WTC11 (cell line): ENCODE data around the gene ECD. TPM values are rescaled to one million over a fixed set of nuclear protein-coding genes. Genes with fewer than 3 reads are reported as not detected.

Source experiments
- ATAC-seq: fragments of 200-7000 bp; cut with Tn5 transposase; 2 replicates; pipeline ENCODE4 v1.10.0; 2021; ENCODE audit warnings: mild to moderate bottlenecking, moderate library complexity
- CTCF ChIA-PET: fragments of 300-600 bp; sonication (Branson Sonifier 250); formaldehyde crosslinking; loops from one replicate; lab custom pipeline; 2021; ENCODE audit warnings: antibody characterized with exemption; lab: Charles Lee
- POLR2A ChIA-PET: fragments of 350-600 bp; sonication (Branson Sonifier 250); formaldehyde crosslinking; loops from one replicate; lab custom pipeline; 2021; ENCODE audit warnings: antibody characterized with exemption; lab: Charles Lee
- DNase-seq: peaks from one replicate; pipeline ENCODE4 v3.0.0; 2021; ENCODE audit warnings: low spot score
- H3K27ac Mint-ChIP-seq: 2 replicates; pipeline ENCODE4 v1.8.0; 2021; ENCODE audit warnings: mixed read lengths
- H3K27me3 Mint-ChIP-seq: 2 replicates; pipeline ENCODE4 v1.8.0; 2021; ENCODE audit warnings: low read depth, mild to moderate bottlenecking, moderate library complexity, mixed read lengths
- H3K36me3 Mint-ChIP-seq: 2 replicates; pipeline ENCODE4 v1.8.0; 2021; ENCODE audit warnings: mixed read lengths
- H3K4me1 Mint-ChIP-seq: 2 replicates; pipeline ENCODE4 v1.8.0; 2022; ENCODE audit warnings: mixed read lengths
- H3K4me3 Mint-ChIP-seq: 2 replicates; pipeline ENCODE4 v1.8.0; 2021; ENCODE audit warnings: mild to moderate bottlenecking, moderate library complexity, mixed read lengths
- H3K9me3 Mint-ChIP-seq: 2 replicates; pipeline ENCODE4 v1.8.0; 2021; ENCODE audit warnings: mixed read lengths
- CTCF ChIP-seq: fragments of 200-600 bp; IDR thresholded peaks from 2 replicates; pipeline ENCODE4 v1.8.0; 2022; ENCODE audit warnings: antibody characterized with exemption
- E2F1 ChIP-seq: sonication (generic); formaldehyde crosslinking; IDR thresholded peaks from 2 replicates; pipeline ENCODE4 v1.8.0; 2022; ENCODE audit warnings: mild to moderate bottlenecking, missing genetic modification reagents
- ETV6 ChIP-seq: sonication (generic); formaldehyde crosslinking; IDR thresholded peaks from 2 replicates; pipeline ENCODE4 v1.8.1; 2022; ENCODE audit warnings: mild to moderate bottlenecking, missing genetic modification reagents
- GABPB1 ChIP-seq: sonication (generic); formaldehyde crosslinking; IDR thresholded peaks from 2 replicates; pipeline ENCODE4 v1.8.1; 2023; ENCODE audit warnings: mild to moderate bottlenecking, missing genetic modification reagents
- KAT7 ChIP-seq: sonication (generic); formaldehyde crosslinking; IDR thresholded peaks from 2 replicates; pipeline ENCODE4 v1.8.1; 2023; ENCODE audit warnings: missing genetic modification reagents, mild to moderate bottlenecking, borderline replicate concordance
- MYBL2 ChIP-seq: sonication (generic); formaldehyde crosslinking; IDR thresholded peaks from 2 replicates; pipeline ENCODE4 v1.8.1; 2023; ENCODE audit warnings: mild to moderate bottlenecking, moderate library complexity, missing genetic modification reagents
- NFATC4 ChIP-seq: fragments of 250-450 bp; sonication (Bioruptor Pico); IDR thresholded peaks from 2 replicates; pipeline ENCODE4 v1.9.0; 2021; ENCODE audit warnings: mild to moderate bottlenecking
- NFYB ChIP-seq: sonication (generic); formaldehyde crosslinking; conservative IDR thresholded peaks from 2 replicates; pipeline ENCODE4 v1.8.0; 2022; ENCODE audit warnings: low read depth, missing genetic modification reagents
- RORB ChIP-seq: fragments of 250-450 bp; sonication (Bioruptor Pico); IDR thresholded peaks from 2 replicates; pipeline ENCODE4 v1.9.0; 2021; ENCODE audit warnings: mild to moderate bottlenecking
- SMAD3 ChIP-seq: sonication (generic); formaldehyde crosslinking; IDR thresholded peaks from 2 replicates; pipeline ENCODE4 v1.8.0; 2022; ENCODE audit warnings: missing genetic modification reagents, mild to moderate bottlenecking, borderline replicate concordance
- TCF7 ChIP-seq: sonication (generic); formaldehyde crosslinking; IDR thresholded peaks from 2 replicates; pipeline ENCODE4 v1.8.0; 2022; ENCODE audit warnings: mild to moderate bottlenecking, low read depth, missing genetic modification reagents, moderate library complexity
- TEAD4 ChIP-seq: sonication (generic); formaldehyde crosslinking; IDR thresholded peaks from 2 replicates; pipeline ENCODE4 v1.8.0; 2022; ENCODE audit warnings: mild to moderate bottlenecking, missing genetic modification reagents
- ZNF138 ChIP-seq: sonication (generic); formaldehyde crosslinking; conservative IDR thresholded peaks from 2 replicates; pipeline ENCODE4 v1.8.1; 2022; ENCODE audit warnings: mild to moderate bottlenecking, moderate library complexity, missing genetic modification reagents
- ZNF232 ChIP-seq: sonication (generic); formaldehyde crosslinking; IDR thresholded peaks from 2 replicates; pipeline ENCODE4 v1.8.0; 2022; ENCODE audit warnings: mild to moderate bottlenecking, missing genetic modification reagents
- ZNF532 ChIP-seq: fragments of 250-450 bp; sonication (Bioruptor Pico); IDR thresholded peaks from 2 replicates; pipeline ENCODE4 v1.9.0; 2021; ENCODE audit warnings: mild to moderate bottlenecking, borderline replicate concordance
- total RNA-seq: library from RNA; stranded (reverse); gene quantifications from 3 replicates; pipeline ENCODE4 v1.2.3, GENCODE V29; 2021
- TF ChIP-seq, protein P1 (sequence below): fragments of 250-450 bp; sonication (Bioruptor Pico); IDR thresholded peaks from 2 replicates; pipeline ENCODE4 v1.9.0; 2021; ENCODE audit warnings: mild to moderate bottlenecking
- TF ChIP-seq, protein P2 (sequence below): sonication (generic); formaldehyde crosslinking; IDR thresholded peaks from 2 replicates; pipeline ENCODE4 v1.8.0; 2023; ENCODE audit warnings: missing genetic modification reagents, mild to moderate bottlenecking, borderline replicate concordance
- TF ChIP-seq, protein P3 (sequence below): sonication (generic); formaldehyde crosslinking; IDR thresholded peaks from 2 replicates; pipeline ENCODE4 v1.8.1; 2022; ENCODE audit warnings: low read depth, missing genetic modification reagents, borderline replicate concordance
- TF ChIP-seq, protein P4 (sequence below): fragments of 250-450 bp; sonication (Bioruptor Pico); IDR thresholded peaks from 2 replicates; pipeline ENCODE4 v1.8.0; 2021; ENCODE audit warnings: mild to moderate bottlenecking

The ECD gene
- total RNA-seq, 1 experiment from 2014 or later = 38.2 TPM

DNA sequence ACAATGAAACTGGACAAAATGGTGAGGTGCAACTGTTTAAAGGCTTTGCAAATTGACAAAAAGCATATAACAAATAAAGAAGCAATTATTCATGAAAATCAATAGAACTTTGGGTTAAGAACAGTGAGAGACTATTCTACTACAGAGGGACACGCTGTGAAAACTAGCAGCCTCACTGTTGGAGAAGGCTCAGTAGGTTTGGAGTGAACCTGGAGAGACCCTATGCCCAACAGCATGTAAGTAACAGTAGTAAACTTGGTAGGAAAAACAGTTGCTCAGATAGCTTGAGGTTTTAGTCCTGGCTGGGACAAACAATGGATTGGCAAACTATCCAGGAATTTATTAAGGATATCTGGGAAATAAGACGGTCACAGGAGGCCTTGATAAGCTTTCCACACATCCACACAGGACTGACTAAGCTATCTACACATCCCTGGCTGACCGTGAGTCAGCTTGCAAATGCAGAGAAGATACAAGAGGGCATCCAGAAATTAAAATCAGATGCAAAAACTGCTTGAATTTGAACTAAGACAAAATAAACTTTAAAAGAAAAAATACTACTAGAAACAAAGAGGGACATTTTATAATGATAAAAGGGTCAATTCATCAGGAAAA lies 16.0 kb upstream of the ECD start:
- peaks cover 20% of the 10 kb centered on the region for H3K36me3 Mint-ChIP-seq
- H3K9me3 Mint-ChIP-seq = peaks cover 5% of the 10 kb centered on the region
- POLR2A ChIA-PET = no interaction called here
- ATAC-seq = no peak
- no peaks in the 10 kb centered on the region for H3K27me3 Mint-ChIP-seq
- no peak overlapping the region for H3K27ac Mint-ChIP-seq
- no peak overlapping the region for H3K4me3 Mint-ChIP-seq
- no peak for TF ChIP-seq NFYB (CRISPR knock-in tag)
- no peak for TF ChIP-seq TEAD4 (CRISPR knock-in tag)
- TF ChIP-seq SMAD3 = no peak
- TF ChIP-seq CTCF = no peak
- TF ChIP-seq ZNF232 (CRISPR knock-in tag) = no peak
- TF ChIP-seq GABPB1 = no peak
- TF ChIP-seq KAT7 = no peak
- no peak for TF ChIP-seq ZNF138 (CRISPR knock-in tag)
- TF ChIP-seq E2F1 (CRISPR knock-in tag) = no peak
- no peak for TF ChIP-seq ZNF532 (CRISPR knock-in tag)
- TF ChIP-seq, protein P1, sequence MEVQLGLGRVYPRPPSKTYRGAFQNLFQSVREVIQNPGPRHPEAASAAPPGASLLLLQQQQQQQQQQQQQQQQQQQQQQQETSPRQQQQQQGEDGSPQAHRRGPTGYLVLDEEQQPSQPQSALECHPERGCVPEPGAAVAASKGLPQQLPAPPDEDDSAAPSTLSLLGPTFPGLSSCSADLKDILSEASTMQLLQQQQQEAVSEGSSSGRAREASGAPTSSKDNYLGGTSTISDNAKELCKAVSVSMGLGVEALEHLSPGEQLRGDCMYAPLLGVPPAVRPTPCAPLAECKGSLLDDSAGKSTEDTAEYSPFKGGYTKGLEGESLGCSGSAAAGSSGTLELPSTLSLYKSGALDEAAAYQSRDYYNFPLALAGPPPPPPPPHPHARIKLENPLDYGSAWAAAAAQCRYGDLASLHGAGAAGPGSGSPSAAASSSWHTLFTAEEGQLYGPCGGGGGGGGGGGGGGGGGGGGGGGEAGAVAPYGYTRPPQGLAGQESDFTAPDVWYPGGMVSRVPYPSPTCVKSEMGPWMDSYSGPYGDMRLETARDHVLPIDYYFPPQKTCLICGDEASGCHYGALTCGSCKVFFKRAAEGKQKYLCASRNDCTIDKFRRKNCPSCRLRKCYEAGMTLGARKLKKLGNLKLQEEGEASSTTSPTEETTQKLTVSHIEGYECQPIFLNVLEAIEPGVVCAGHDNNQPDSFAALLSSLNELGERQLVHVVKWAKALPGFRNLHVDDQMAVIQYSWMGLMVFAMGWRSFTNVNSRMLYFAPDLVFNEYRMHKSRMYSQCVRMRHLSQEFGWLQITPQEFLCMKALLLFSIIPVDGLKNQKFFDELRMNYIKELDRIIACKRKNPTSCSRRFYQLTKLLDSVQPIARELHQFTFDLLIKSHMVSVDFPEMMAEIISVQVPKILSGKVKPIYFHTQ (CRISPR knock-in tag) = no peak
- TF ChIP-seq NFATC4 (CRISPR knock-in tag) = no peak
- TF ChIP-seq MYBL2 (CRISPR knock-in tag) = no peak
- TF ChIP-seq, protein P2, sequence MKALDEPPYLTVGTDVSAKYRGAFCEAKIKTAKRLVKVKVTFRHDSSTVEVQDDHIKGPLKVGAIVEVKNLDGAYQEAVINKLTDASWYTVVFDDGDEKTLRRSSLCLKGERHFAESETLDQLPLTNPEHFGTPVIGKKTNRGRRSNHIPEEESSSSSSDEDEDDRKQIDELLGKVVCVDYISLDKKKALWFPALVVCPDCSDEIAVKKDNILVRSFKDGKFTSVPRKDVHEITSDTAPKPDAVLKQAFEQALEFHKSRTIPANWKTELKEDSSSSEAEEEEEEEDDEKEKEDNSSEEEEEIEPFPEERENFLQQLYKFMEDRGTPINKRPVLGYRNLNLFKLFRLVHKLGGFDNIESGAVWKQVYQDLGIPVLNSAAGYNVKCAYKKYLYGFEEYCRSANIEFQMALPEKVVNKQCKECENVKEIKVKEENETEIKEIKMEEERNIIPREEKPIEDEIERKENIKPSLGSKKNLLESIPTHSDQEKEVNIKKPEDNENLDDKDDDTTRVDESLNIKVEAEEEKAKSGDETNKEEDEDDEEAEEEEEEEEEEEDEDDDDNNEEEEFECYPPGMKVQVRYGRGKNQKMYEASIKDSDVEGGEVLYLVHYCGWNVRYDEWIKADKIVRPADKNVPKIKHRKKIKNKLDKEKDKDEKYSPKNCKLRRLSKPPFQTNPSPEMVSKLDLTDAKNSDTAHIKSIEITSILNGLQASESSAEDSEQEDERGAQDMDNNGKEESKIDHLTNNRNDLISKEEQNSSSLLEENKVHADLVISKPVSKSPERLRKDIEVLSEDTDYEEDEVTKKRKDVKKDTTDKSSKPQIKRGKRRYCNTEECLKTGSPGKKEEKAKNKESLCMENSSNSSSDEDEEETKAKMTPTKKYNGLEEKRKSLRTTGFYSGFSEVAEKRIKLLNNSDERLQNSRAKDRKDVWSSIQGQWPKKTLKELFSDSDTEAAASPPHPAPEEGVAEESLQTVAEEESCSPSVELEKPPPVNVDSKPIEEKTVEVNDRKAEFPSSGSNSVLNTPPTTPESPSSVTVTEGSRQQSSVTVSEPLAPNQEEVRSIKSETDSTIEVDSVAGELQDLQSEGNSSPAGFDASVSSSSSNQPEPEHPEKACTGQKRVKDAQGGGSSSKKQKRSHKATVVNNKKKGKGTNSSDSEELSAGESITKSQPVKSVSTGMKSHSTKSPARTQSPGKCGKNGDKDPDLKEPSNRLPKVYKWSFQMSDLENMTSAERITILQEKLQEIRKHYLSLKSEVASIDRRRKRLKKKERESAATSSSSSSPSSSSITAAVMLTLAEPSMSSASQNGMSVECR (CRISPR knock-in tag) = no peak
- TF ChIP-seq, protein P3, sequence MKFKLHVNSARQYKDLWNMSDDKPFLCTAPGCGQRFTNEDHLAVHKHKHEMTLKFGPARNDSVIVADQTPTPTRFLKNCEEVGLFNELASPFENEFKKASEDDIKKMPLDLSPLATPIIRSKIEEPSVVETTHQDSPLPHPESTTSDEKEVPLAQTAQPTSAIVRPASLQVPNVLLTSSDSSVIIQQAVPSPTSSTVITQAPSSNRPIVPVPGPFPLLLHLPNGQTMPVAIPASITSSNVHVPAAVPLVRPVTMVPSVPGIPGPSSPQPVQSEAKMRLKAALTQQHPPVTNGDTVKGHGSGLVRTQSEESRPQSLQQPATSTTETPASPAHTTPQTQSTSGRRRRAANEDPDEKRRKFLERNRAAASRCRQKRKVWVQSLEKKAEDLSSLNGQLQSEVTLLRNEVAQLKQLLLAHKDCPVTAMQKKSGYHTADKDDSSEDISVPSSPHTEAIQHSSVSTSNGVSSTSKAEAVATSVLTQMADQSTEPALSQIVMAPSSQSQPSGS (CRISPR knock-in tag) = no peak
- no peak for TF ChIP-seq ETV6 (CRISPR knock-in tag)
- TF ChIP-seq RORB (CRISPR knock-in tag) = no peak
- TF ChIP-seq TCF7 = no peak
- TF ChIP-seq, protein P4, sequence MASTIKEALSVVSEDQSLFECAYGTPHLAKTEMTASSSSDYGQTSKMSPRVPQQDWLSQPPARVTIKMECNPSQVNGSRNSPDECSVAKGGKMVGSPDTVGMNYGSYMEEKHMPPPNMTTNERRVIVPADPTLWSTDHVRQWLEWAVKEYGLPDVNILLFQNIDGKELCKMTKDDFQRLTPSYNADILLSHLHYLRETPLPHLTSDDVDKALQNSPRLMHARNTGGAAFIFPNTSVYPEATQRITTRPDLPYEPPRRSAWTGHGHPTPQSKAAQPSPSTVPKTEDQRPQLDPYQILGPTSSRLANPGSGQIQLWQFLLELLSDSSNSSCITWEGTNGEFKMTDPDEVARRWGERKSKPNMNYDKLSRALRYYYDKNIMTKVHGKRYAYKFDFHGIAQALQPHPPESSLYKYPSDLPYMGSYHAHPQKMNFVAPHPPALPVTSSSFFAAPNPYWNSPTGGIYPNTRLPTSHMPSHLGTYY (CRISPR knock-in tag) = no peak
- CTCF ChIA-PET = no interaction called here
- no peak for DNase-seq
- H3K4me1 Mint-ChIP-seq = no peaks in the 10 kb centered on the region
